MM.1S (cell line): ENCODE measurements around the gene PTPRO.

ENCODE experiments used
- DNase-seq: peaks from one replicate; pipeline ENCODE4 v3.0.0-alpha.2; 2015
- H2AFZ ChIP-seq: fragments of 300-600 bp; sonication (generic); 2 replicates; pipeline ENCODE4 v1.6.0; 2016; ENCODE audit warnings: antibody characterized with exemption, low read length
- H3F3A ChIP-seq: fragments of 300-600 bp; sonication (generic); 2 replicates; pipeline ENCODE4 v1.6.1; 2016; ENCODE audit warnings: mild to moderate bottlenecking, antibody characterized with exemption, low read length, moderate library complexity, mixed read lengths; ENCODE audit not compliant: insufficient read depth
- H3K27ac ChIP-seq: fragments of 300-600 bp; sonication (generic); 2 replicates; pipeline ENCODE4 v1.5.1; 2016; ENCODE audit warnings: mild to moderate bottlenecking, low read length
- H3K27me3 ChIP-seq: fragments of 300-600 bp; sonication (generic); replicated peaks from 2 replicates; pipeline ENCODE4 v1.6.0; 2016; ENCODE audit warnings: low read length; ENCODE audit not compliant: insufficient read depth
- H3K36me3 ChIP-seq: fragments of 300-600 bp; sonication (generic); replicated peaks from 2 replicates; pipeline ENCODE4 v1.6.1; 2016; ENCODE audit warnings: mild to moderate bottlenecking, low read length, mixed read lengths; ENCODE audit not compliant: insufficient read depth
- H3K4me1 ChIP-seq: fragments of 300-600 bp; sonication (generic); 2 replicates; pipeline ENCODE4 v1.6.1; 2016; ENCODE audit warnings: low read length, mixed read lengths
- H3K4me2 ChIP-seq: fragments of 300-600 bp; sonication (generic); 2 replicates; pipeline ENCODE4 v1.6.0; 2016; ENCODE audit warnings: low read depth, low read length
- H3K4me3 ChIP-seq: fragments of 300-600 bp; sonication (generic); 2 replicates; pipeline ENCODE4 v1.5.1; 2016; ENCODE audit warnings: low read length, mixed read lengths
- H3K79me2 ChIP-seq: fragments of 300-600 bp; sonication (generic); 2 replicates; pipeline ENCODE4 v1.6.1; 2016; ENCODE audit warnings: mixed run types, low read length, mixed read lengths
- H3K9ac ChIP-seq: fragments of 300-600 bp; sonication (generic); 2 replicates; pipeline ENCODE4 v1.6.1; 2016; ENCODE audit warnings: low read length, mixed read lengths
- H3K9me2 ChIP-seq: fragments of 300-600 bp; sonication (generic); replicated peaks from 2 replicates; pipeline ENCODE4 v1.6.1; 2016; ENCODE audit warnings: mild to moderate bottlenecking, low read length, mixed read lengths; ENCODE audit not compliant: insufficient read depth
- H3K9me3 ChIP-seq: fragments of 300-600 bp; sonication (generic); replicated peaks from 2 replicates; pipeline ENCODE4 v1.6.1; 2016; ENCODE audit warnings: mild to moderate bottlenecking, low read length, mixed read lengths; ENCODE audit not compliant: insufficient read depth
- H4K20me1 ChIP-seq: fragments of 300-600 bp; sonication (generic); 2 replicates; pipeline ENCODE4 v1.6.1; 2016; ENCODE audit warnings: mild to moderate bottlenecking, low read length, moderate library complexity, mixed read lengths; ENCODE audit not compliant: insufficient read depth
- CTCF ChIP-seq: fragments of 300-600 bp; sonication (generic); IDR thresholded peaks from 2 replicates; pipeline ENCODE4 v1.5.1; 2016; ENCODE audit warnings: antibody characterized with exemption, low read length, mixed read lengths
- EZH2 ChIP-seq: fragments of 300-600 bp; sonication (generic); optimal IDR thresholded peaks from 2 replicates; pipeline ENCODE3; 2017; ENCODE audit warnings: low read depth, mild to moderate bottlenecking, antibody characterized with exemption, low read length, mixed read lengths
- EZH2phosphoT487 ChIP-seq: fragments of 300-600 bp; sonication (generic); IDR thresholded peaks from 2 replicates; pipeline ENCODE4 v1.6.1; 2018; ENCODE audit warnings: antibody characterized with exemption, low read length

Gene PTPRO

DNA sequence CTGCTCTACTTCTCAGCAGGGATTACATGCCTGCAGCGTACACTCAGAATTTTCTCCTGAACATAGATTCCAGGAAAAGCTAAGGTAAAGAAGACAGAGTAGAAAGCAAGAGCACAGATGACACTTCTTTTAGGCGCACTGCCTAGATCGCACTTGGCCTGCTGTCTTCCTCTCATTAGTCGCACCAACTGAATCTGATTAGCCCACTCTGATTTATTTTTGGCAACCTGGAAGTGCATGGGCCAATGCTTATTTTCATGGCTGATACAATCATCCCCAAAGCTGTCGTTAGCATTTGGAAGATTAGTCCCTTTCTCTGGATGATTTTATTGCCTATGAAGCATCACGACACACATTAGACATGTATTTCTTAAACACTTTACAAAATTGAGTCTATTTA lies 152.5 kb downstream of the PTPRO start:
- H3K4me3 ChIP-seq = no peak overlapping the region
- no peaks in the 10 kb centered on the region for H3K79me2 ChIP-seq
- H3K27me3 ChIP-seq = no peaks in the 10 kb centered on the region
- DNase-seq = no peak
- no peaks in the 10 kb centered on the region for H3K4me1 ChIP-seq
- no peak overlapping the region for H3K4me2 ChIP-seq
- TF ChIP-seq EZH2 (no peak), CTCF (no peak), EZH2phosphoT487 (no peak)
- H3K9me3 ChIP-seq = no peaks in the 10 kb centered on the region
- H3K27ac ChIP-seq = no peak overlapping the region
- H3K9ac ChIP-seq = no peak overlapping the region
- no peaks in the 10 kb centered on the region for H3F3A ChIP-seq
- no peaks in the 10 kb centered on the region for H3K9me2 ChIP-seq
- no peaks in the 10 kb centered on the region for H3K36me3 ChIP-seq
- no peaks in the 10 kb centered on the region for H4K20me1 ChIP-seq
- no peak overlapping the region for H2AFZ ChIP-seq

DNA sequence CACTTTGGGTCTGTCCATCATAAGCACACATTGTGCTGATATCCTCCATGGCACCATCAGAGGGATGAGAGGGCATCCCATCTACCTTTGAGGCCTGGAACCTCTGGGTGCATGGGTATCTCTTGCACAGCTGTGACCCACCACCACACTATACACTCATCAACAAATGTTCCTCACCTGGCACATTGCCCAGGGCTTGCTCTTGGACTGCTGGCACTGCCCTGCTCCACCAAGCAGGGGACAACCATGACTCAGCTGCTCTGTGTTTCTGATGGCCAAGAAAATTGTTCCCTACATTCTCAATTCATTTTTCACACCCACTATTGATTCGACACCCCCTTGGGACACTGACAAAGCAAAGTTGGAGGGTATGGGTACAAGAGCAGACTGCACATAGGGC lies 155.5 kb downstream of the PTPRO start:
- no peaks in the 10 kb centered on the region for H3K27me3 ChIP-seq
- DNase-seq = no peak
- H3F3A ChIP-seq = no peaks in the 10 kb centered on the region
- H3K79me2 ChIP-seq = no peaks in the 10 kb centered on the region
- TF ChIP-seq EZH2phosphoT487 (no peak), CTCF (no peak), EZH2 (no peak)
- no peaks in the 10 kb centered on the region for H3K9me2 ChIP-seq
- H3K36me3 ChIP-seq = no peaks in the 10 kb centered on the region
- no peaks in the 10 kb centered on the region for H3K9me3 ChIP-seq
- no peaks in the 10 kb centered on the region for H4K20me1 ChIP-seq
- H3K27ac ChIP-seq = no peak overlapping the region
- H3K4me1 ChIP-seq = no peaks in the 10 kb centered on the region
- H2AFZ ChIP-seq = no peak overlapping the region
- no peak overlapping the region for H3K4me3 ChIP-seq
- H3K4me2 ChIP-seq = no peak overlapping the region
- H3K9ac ChIP-seq = no peak overlapping the region

GRCh38 chr12:15481846-15482245 lies 159.5 kb downstream of the PTPRO start:
- Histone ChIP-seq H3K9me3 (no peaks in the 10 kb centered on the region), H3K9ac (no peak overlapping the region), H3K36me3 (no peaks in the 10 kb centered on the region), H3K79me2 (no peaks in the 10 kb centered on the region), H2AFZ (no peak overlapping the region), H4K20me1 (no peaks in the 10 kb centered on the region), H3K27ac (no peak overlapping the region), H3K4me1 (no peaks in the 10 kb centered on the region), H3F3A (no peaks in the 10 kb centered on the region), H3K9me2 (no peaks in the 10 kb centered on the region), H3K4me3 (no peak overlapping the region), H3K27me3 (no peaks in the 10 kb centered on the region), H3K4me2 (no peak overlapping the region)
- TF ChIP-seq EZH2 (no peak), CTCF (no peak), EZH2phosphoT487 (no peak)
- no peak for DNase-seq

- Histone ChIP-seq H3K4me2 (no peak overlapping the region), H3K9me2 (no peaks in the 10 kb centered on the region), H3K4me3 (no peak overlapping the region), H3F3A (no peaks in the 10 kb centered on the region), H2AFZ (no peak overlapping the region), H3K27ac (no peak overlapping the region), H3K4me1 (no peaks in the 10 kb centered on the region), H3K27me3 (no peaks in the 10 kb centered on the region), H4K20me1 (no peaks in the 10 kb centered on the region), H3K9me3 (no peaks in the 10 kb centered on the region), H3K36me3 (no peaks in the 10 kb centered on the region), H3K9ac (no peak overlapping the region), H3K79me2 (no peaks in the 10 kb centered on the region)
- TF ChIP-seq EZH2 (no peak), EZH2phosphoT487 (no peak), CTCF (no peak)
- DNase-seq = no peak
These were observed 163.2 kb downstream of the PTPRO start for GRCh38 chr12:15485466-15485865.
